ENCODE results near the gene PDGFRA. TPM values are rescaled to one million over a fixed set of nuclear protein-coding genes. Genes with fewer than 3 reads are reported as not detected.
"Not testable (repeated sequence)": the region's sequence is repeated elsewhere in the genome, so short reads cannot be mapped to it uniquely, and the experiment has no call there.

Gene PDGFRA
- total RNA-seq, 1 donor from 2014 or later: 2.1 TPM

GRCh38 chr4:54233277-54233696, 4.2 kb downstream of the PDGFRA start:
- peak; percentile 92 for DNase-seq (ENCODE audit: low read depth, low spot score)
- TF ChIP-seq CTCF (conservative IDR thresholded peaks at IDR 0.05): peak; percentile 75
- H3K27me3 Mint-ChIP-seq (ENCODE audit: low read depth): peaks cover 88% of the 10 kb centered on the region
- H3K36me3 Mint-ChIP-seq (ENCODE audit: low read depth): no peaks in the 10 kb centered on the region
- peaks cover 22% of the 10 kb centered on the region for H3K4me1 Mint-ChIP-seq
- H3K4me3 Mint-ChIP-seq: peak overlapping the region; percentile 87
- H3K9me3 Mint-ChIP-seq: peaks cover 1% of the 10 kb centered on the region
- no peak overlapping the region for H3K27ac Mint-ChIP-seq (ENCODE audit: unreplicated experiment)

GRCh38 chr4:54233697-54234496, 4.8 kb downstream of the PDGFRA start:
- Mint-ChIP-seq H3K9me3 (peaks cover 4% of the 10 kb centered on the region), H3K27ac (ENCODE audit: unreplicated experiment) (no peak overlapping the region), H3K27me3 (ENCODE audit: low read depth) (peaks cover 81% of the 10 kb centered on the region), H3K4me1 (peaks cover 18% of the 10 kb centered on the region), H3K4me3 (peak overlapping the region; percentile 87), H3K36me3 (ENCODE audit: low read depth) (no peaks in the 10 kb centered on the region)
- peak; percentile 96 for TF ChIP-seq CTCF (conservative IDR thresholded peaks at IDR 0.05)
- peak; percentile 74 for DNase-seq (ENCODE audit: low read depth, low spot score)

- Mint-ChIP-seq H3K4me3 (peak overlapping the region; percentile 57), H3K4me1 (peaks cover 13% of the 10 kb centered on the region), H3K9me3 (peaks cover 4% of the 10 kb centered on the region), H3K36me3 (ENCODE audit: low read depth) (no peaks in the 10 kb centered on the region), H3K27me3 (ENCODE audit: low read depth) (peaks cover 78% of the 10 kb centered on the region), H3K27ac (ENCODE audit: unreplicated experiment) (no peak overlapping the region)
- TF ChIP-seq CTCF (conservative IDR thresholded peaks at IDR 0.05): peak; percentile 10
- DNase-seq (ENCODE audit: low read depth, low spot score): no peak
These were observed 5.6 kb downstream of the PDGFRA start for GRCh38 chr4:54234497-54235205.

- H3K27ac Mint-ChIP-seq (ENCODE audit: unreplicated experiment); H3K4me1 Mint-ChIP-seq; H3K36me3 Mint-ChIP-seq (ENCODE audit: low read depth); DNase-seq (ENCODE audit: low read depth, low spot score); H3K9me3 Mint-ChIP-seq; H3K4me3 Mint-ChIP-seq: not testable (repeated sequence)
- peaks cover 61% of the 10 kb centered on the region for H3K27me3 Mint-ChIP-seq (ENCODE audit: low read depth)
These were observed 7.2 kb downstream of the PDGFRA start for GRCh38 chr4:54236316-54236715.

- no peak for DNase-seq (ENCODE audit: low read depth, low spot score)
- H3K27ac Mint-ChIP-seq (ENCODE audit: unreplicated experiment): no peak overlapping the region
- peaks cover 6% of the 10 kb centered on the region for H3K9me3 Mint-ChIP-seq
- TF ChIP-seq CTCF (conservative IDR thresholded peaks at IDR 0.05): no peak
- peaks cover 3% of the 10 kb centered on the region for H3K36me3 Mint-ChIP-seq (ENCODE audit: low read depth)
- H3K27me3 Mint-ChIP-seq (ENCODE audit: low read depth): peaks cover 46% of the 10 kb centered on the region
- H3K4me1 Mint-ChIP-seq: peaks cover 9% of the 10 kb centered on the region
- no peak overlapping the region for H3K4me3 Mint-ChIP-seq
These were observed 8.7 kb downstream of the PDGFRA start for GRCh38 chr4:54237770-54238169.

- H3K4me1 Mint-ChIP-seq: peaks cover 9% of the 10 kb centered on the region
- TF ChIP-seq CTCF (conservative IDR thresholded peaks at IDR 0.05): no peak
- H3K9me3 Mint-ChIP-seq: peaks cover 8% of the 10 kb centered on the region
- no peak for DNase-seq (ENCODE audit: low read depth, low spot score)
- peaks cover 40% of the 10 kb centered on the region for H3K27me3 Mint-ChIP-seq (ENCODE audit: low read depth)
- H3K36me3 Mint-ChIP-seq (ENCODE audit: low read depth): peaks cover 6% of the 10 kb centered on the region
- no peak overlapping the region for H3K4me3 Mint-ChIP-seq
- no peak overlapping the region for H3K27ac Mint-ChIP-seq (ENCODE audit: unreplicated experiment)
These were observed 9.3 kb downstream of the PDGFRA start for GRCh38 chr4:54238389-54238788.

- DNase-seq (ENCODE audit: low read depth, low spot score); H3K4me1 Mint-ChIP-seq; H3K27ac Mint-ChIP-seq (ENCODE audit: unreplicated experiment); H3K4me3 Mint-ChIP-seq; H3K36me3 Mint-ChIP-seq (ENCODE audit: low read depth): not testable (repeated sequence)
- peaks cover 11% of the 10 kb centered on the region for H3K27me3 Mint-ChIP-seq (ENCODE audit: low read depth)
- peaks cover 13% of the 10 kb centered on the region for H3K9me3 Mint-ChIP-seq
These were observed 12.3 kb downstream of the PDGFRA start for GRCh38 chr4:54241268-54241823.

GRCh38 chr4:54243541-54243940, 14.4 kb downstream of the PDGFRA start:
- H3K36me3 Mint-ChIP-seq (ENCODE audit: low read depth); H3K4me1 Mint-ChIP-seq; H3K4me3 Mint-ChIP-seq; H3K27ac Mint-ChIP-seq (ENCODE audit: unreplicated experiment); DNase-seq (ENCODE audit: low read depth, low spot score); H3K9me3 Mint-ChIP-seq; H3K27me3 Mint-ChIP-seq (ENCODE audit: low read depth): not testable (repeated sequence)
